Stimulated activated CD4-positive, alpha-beta T cell treated with anti-CD3 and anti-CD28 coated beads, TNF-alpha, amount 100 ng/mL, for 24 hours (primary cell): ENCODE measurements around the gene INPP5A.

ENCODE experiments used
- DNase-seq, 3 experiments: peaks; one replicate each; pipeline ENCODE4 v3.0.0-alpha.2; 2020; ENCODE audit warnings: low read depth in 3 of 3

INPP5A gene

GRCh38 chr10:132536241-132536876 lies 1.2 kb upstream of the INPP5A start:
- DNase-seq: no peak

GRCh38 chr10:132536877-132537683 lies 507 bp upstream of the INPP5A start:
- peak; percentile 100 for DNase-seq

GRCh38 chr10:132538031-132538789 lies 623 bp downstream of the INPP5A start:
- no peak for DNase-seq

- DNase-seq: no peak
Observed at GRCh38 chr10:132538790-132539421, 1.3 kb downstream of the INPP5A start.

- no peak for DNase-seq
Observed at GRCh38 chr10:132539431-132539839, 1.8 kb downstream of the INPP5A start.

- no peak for DNase-seq
Observed at GRCh38 chr10:132539894-132540293, 2.3 kb downstream of the INPP5A start.

- no peak for DNase-seq
Observed at GRCh38 chr10:132540456-132540855, 2.9 kb downstream of the INPP5A start.

- DNase-seq: no peak
Observed at GRCh38 chr10:132541129-132541528, 3.5 kb downstream of the INPP5A start.

- DNase-seq: no peak
Observed at GRCh38 chr10:132541601-132542011, 4.0 kb downstream of the INPP5A start.

- no peak for DNase-seq
Observed at GRCh38 chr10:132542086-132542775, 4.6 kb downstream of the INPP5A start.

GRCh38 chr10:132542819-132543218 lies 5.2 kb downstream of the INPP5A start:
- no peak for DNase-seq

GRCh38 chr10:132543916-132544743 lies 6.5 kb downstream of the INPP5A start:
- DNase-seq: no peak

- DNase-seq: no peak
Observed at GRCh38 chr10:132544744-132545658, 7.4 kb downstream of the INPP5A start.

- DNase-seq: no peak
Observed at GRCh38 chr10:132545659-132546367, 8.2 kb downstream of the INPP5A start.

GRCh38 chr10:132546567-132547420 lies 9.2 kb downstream of the INPP5A start:
- no peak for DNase-seq

GRCh38 chr10:132547421-132547861 lies 9.9 kb downstream of the INPP5A start:
- DNase-seq: no peak

GRCh38 chr10:132548106-132548823 lies 10.7 kb downstream of the INPP5A start:
- no peak for DNase-seq
